ENCODE measurements around the gene PTS. TPM values are rescaled to one million over a fixed set of nuclear protein-coding genes. Genes with fewer than 3 reads are reported as not detected.

PTS gene
- total and polyA plus RNA-seq, 4 donors, result 11.3 to 106 (median 49.5) TPM

GRCh38 chr11:112235750-112236390 lies 9.6 kb downstream of the PTS start:
- Histone ChIP-seq H3K36me3 (ENCODE audit: control insufficient read depth in 4 of 4, insufficient read depth in 3 of 4, low read depth in 1 of 4, low read length in 3 of 4) (peaks cover 8 to 60% (median 45%) of the 10 kb centered on the region in 4 donors), H3K4me3 (ENCODE audit: low read depth in 1 of 3, low read length in 3 of 3) (no peak overlapping the region), H3K9me3 (ENCODE audit: control insufficient read depth in 4 of 4, low read length in 3 of 4) (no peaks in the 10 kb centered on the region), H3K9ac (ENCODE audit: low read depth in 1 of 2, low read length in 2 of 2) (no peak overlapping the region), H3K27me3 (ENCODE audit: control insufficient read depth in 4 of 4, insufficient read depth in 4 of 4, low read length in 3 of 4) (no peaks in the 10 kb centered on the region), H3K27ac (ENCODE audit: low read depth in 1 of 2, low read length in 2 of 2) (no peak overlapping the region), H3K4me1 (ENCODE audit: control insufficient read depth in 4 of 4, insufficient read depth in 4 of 4, low read length in 3 of 4) (peaks cover 0 to 2% (median under 1%) of the 10 kb centered on the region in 4 donors)
- WGBS, result 96% methylated on average over 8 of the region's 8 CpGs
- no peak for DNase-seq (ENCODE audit: low spot score)
- TF ChIP-seq HNF4A (conservative IDR thresholded peaks at IDR 0.05), result no peak
- no peak for TF ChIP-seq JUND (IDR thresholded peaks at IDR 0.05)
- TF ChIP-seq TAF1 (conservative IDR thresholded peaks at IDR 0.05), result no peak
- TF ChIP-seq NR2F2 (IDR thresholded peaks at IDR 0.05), result no peak
- TF ChIP-seq MAX (IDR thresholded peaks at IDR 0.05), result no peak
- TF ChIP-seq FOXA2 (IDR thresholded peaks at IDR 0.05), result no peak
- TF ChIP-seq RXRA (IDR thresholded peaks at IDR 0.05), result no peak
- no peak for TF ChIP-seq ZBTB33 (IDR thresholded peaks at IDR 0.05)
- no peak for TF ChIP-seq GABPA (IDR thresholded peaks at IDR 0.05 in 1 of 2, conservative IDR thresholded peaks at IDR 0.05 in 1 of 2)
- no peak for TF ChIP-seq REST (IDR thresholded peaks at IDR 0.05)
- TF ChIP-seq RAD21 (IDR thresholded peaks at IDR 0.05), result no peak
- TF ChIP-seq SP1 (IDR thresholded peaks at IDR 0.05), result no peak
- no peak for TF ChIP-seq EGR1 (IDR thresholded peaks at IDR 0.05; ENCODE audit: low read depth in 2 of 2)

- no peak overlapping the region for H3K9ac ChIP-seq (ENCODE audit: low read depth in 1 of 2, low read length in 2 of 2)
- no peaks in the 10 kb centered on the region for H3K4me1 ChIP-seq (ENCODE audit: control insufficient read depth in 4 of 4, insufficient read depth in 4 of 4, low read length in 3 of 4)
- no peaks in the 10 kb centered on the region for H3K9me3 ChIP-seq (ENCODE audit: control insufficient read depth in 4 of 4, low read length in 3 of 4)
- 96% methylated on average over 4 of the region's 4 CpGs for WGBS
- TF ChIP-seq REST (IDR thresholded peaks at IDR 0.05), result no peak
- H3K27ac ChIP-seq (ENCODE audit: low read depth in 1 of 2, low read length in 2 of 2), result no peak overlapping the region
- peaks cover 6 to 59% (median 44%) of the 10 kb centered on the region in 4 donors for H3K36me3 ChIP-seq (ENCODE audit: control insufficient read depth in 4 of 4, insufficient read depth in 3 of 4, low read depth in 1 of 4, low read length in 3 of 4)
- no peaks in the 10 kb centered on the region for H3K27me3 ChIP-seq (ENCODE audit: control insufficient read depth in 4 of 4, insufficient read depth in 4 of 4, low read length in 3 of 4)
- H3K4me3 ChIP-seq (ENCODE audit: low read depth in 1 of 3, low read length in 3 of 3), result no peak overlapping the region
- no peak for DNase-seq (ENCODE audit: low spot score)
Measured at GRCh38 chr11:112237451-112237850, 11.2 kb downstream of the PTS start.

Measured in liver (tissue), 9 donors.